Spleen (tissue), 7 donors: ENCODE measurements around the gene EPHB1.

ENCODE experiments used
- POLR2A ChIP-seq, 3 donors: fragments of 450-650 bp; IDR thresholded peaks; one replicate each; pipeline ENCODE4 v1.5.1; 2017; ENCODE audit warnings: antibody characterized with exemption in 3 of 3, mild to moderate bottlenecking in 1 of 3
- POLR2AphosphoS5 ChIP-seq, 3 donors: sonication (generic); formaldehyde crosslinking; IDR thresholded peaks; one replicate each; pipeline ENCODE4 v1.5.1; 2017; ENCODE audit warnings: antibody characterized with exemption in 3 of 3
- TF ChIP-seq, protein P1 (sequence below), 11 experiments: fragments of 200-600 bp in 7 of 11; fragments of 450-650 bp in 4 of 11; sonication (generic) in 4 of 11; IDR thresholded peaks in 8 of 11; conservative IDR thresholded peaks in 3 of 11; 1 replicate in 7 of 11; 2 replicates in 4 of 11; pipeline versions ENCODE4 v1.4.0 to v1.8.0; 2016 to 2021; ENCODE audit warnings: antibody characterized with exemption in 11 of 11, inconsistent platforms in 4 of 11, mild to moderate bottlenecking in 1 of 11
- donor health status: DM: no; HTN: no; CAD: no; lungs with moderate emphysema.
- donor health status: DM: no; HTN: no; CAD: no.
- donor health status: DM: no; HTN: no; CAD: no.

DNA sequence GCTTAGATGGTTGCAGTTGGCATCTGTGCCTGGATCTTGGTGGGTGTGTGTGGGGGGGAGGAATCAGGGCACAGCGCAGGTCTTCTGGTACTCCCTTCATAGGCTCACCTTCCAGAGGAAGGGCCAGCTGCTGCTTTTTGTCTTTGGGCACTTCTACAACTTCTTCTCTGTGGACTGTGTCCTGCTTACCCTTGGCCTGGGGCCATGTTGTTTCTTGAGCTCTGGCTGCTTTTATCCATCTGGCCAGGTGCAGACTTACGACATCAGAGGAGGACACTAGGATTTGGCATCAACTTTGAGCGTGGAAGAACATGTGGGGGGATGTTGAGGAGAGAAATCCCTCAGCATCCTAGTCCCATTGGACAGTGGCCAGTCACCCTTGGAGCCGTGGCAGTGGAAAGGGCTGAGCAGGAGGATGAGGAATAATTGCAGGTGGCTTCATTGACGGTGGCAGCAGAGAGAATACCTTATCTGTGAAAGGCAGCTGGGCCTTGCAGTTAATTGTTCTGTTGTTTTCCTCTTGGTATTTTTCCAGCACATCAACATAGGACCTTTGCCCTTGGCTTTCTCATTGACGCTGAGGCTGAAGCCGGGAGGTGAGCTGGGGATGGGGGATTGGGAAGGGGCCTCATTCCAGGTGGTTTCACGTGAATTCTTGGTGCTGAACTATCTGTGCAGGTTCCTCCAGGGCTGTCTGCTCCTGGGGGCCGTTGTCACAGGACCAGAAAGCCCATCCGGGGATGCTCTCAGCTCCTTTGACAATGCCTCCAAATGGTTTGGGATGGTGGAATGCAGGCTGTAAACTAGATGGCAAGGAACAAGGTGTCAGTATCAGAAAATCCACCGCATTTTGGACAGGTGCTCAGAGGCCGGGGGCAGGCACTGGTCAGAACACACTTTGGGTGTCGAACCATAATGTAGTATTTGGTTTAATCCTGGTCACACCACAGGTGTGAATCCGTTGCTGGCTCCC, 9.7 kb downstream of the EPHB1 start:
- TF ChIP-seq, protein P1, sequence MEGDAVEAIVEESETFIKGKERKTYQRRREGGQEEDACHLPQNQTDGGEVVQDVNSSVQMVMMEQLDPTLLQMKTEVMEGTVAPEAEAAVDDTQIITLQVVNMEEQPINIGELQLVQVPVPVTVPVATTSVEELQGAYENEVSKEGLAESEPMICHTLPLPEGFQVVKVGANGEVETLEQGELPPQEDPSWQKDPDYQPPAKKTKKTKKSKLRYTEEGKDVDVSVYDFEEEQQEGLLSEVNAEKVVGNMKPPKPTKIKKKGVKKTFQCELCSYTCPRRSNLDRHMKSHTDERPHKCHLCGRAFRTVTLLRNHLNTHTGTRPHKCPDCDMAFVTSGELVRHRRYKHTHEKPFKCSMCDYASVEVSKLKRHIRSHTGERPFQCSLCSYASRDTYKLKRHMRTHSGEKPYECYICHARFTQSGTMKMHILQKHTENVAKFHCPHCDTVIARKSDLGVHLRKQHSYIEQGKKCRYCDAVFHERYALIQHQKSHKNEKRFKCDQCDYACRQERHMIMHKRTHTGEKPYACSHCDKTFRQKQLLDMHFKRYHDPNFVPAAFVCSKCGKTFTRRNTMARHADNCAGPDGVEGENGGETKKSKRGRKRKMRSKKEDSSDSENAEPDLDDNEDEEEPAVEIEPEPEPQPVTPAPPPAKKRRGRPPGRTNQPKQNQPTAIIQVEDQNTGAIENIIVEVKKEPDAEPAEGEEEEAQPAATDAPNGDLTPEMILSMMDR (IDR thresholded peaks at IDR 0.05 in 8 of 11, conservative IDR thresholded peaks at IDR 0.05 in 3 of 11) = no peak
- TF ChIP-seq POLR2A (IDR thresholded peaks at IDR 0.05) (no peak), POLR2AphosphoS5 (IDR thresholded peaks at IDR 0.05) (no peak)
